ENCODE measurements around the gene PNPLA8.
"Not testable (repeated sequence)": the region's sequence is repeated elsewhere in the genome, so short reads cannot be mapped to it uniquely, and the experiment has no call there.

The PNPLA8 gene

GRCh38 chr7:108525985-108526767 lies at the start of gene PNPLA8:
PNPLA8 (minus strand) TSS chr7:108526135; CDS start chr7:108515491, 10,644 bp downstream.
- DNase-seq (ENCODE audit: low spot score), result peak; percentile 100

- no peak for DNase-seq (ENCODE audit: low spot score)
Measured at GRCh38 chr7:108575156-108575555, 49.2 kb upstream of the PNPLA8 start.

GRCh38 chr7:108572480-108572879 lies 46.5 kb upstream of the PNPLA8 start:
- no peak for DNase-seq (ENCODE audit: low spot score)

GRCh38 chr7:108570146-108570755 lies 44.3 kb upstream of the PNPLA8 start:
- peak; percentile 85 for DNase-seq (ENCODE audit: low spot score)

- peak; percentile 100 for DNase-seq (ENCODE audit: low spot score)
Measured at GRCh38 chr7:108569381-108570145, 43.6 kb upstream of the PNPLA8 start, which contains the start of the genes DNAJB9 and THAP5. DNAJB9 (plus strand) TSS chr7:108569874; CDS start chr7:108571727, 1,853 bp downstream. THAP5 (minus strand) TSS chr7:108569706; CDS start chr7:108569569, 137 bp downstream.

- DNase-seq (ENCODE audit: low spot score), result no peak
Measured at GRCh38 chr7:108568801-108569380, 43.0 kb upstream of the PNPLA8 start.

GRCh38 chr7:108565987-108566386 lies 40.1 kb upstream of the PNPLA8 start:
- DNase-seq (ENCODE audit: low spot score), result no peak

GRCh38 chr7:108561047-108561619 lies 35.2 kb upstream of the PNPLA8 start:
- DNase-seq (ENCODE audit: low spot score), result no peak

GRCh38 chr7:108559253-108559652 lies 33.3 kb upstream of the PNPLA8 start:
- no peak for DNase-seq (ENCODE audit: low spot score)

GRCh38 chr7:108557617-108558016 lies 31.7 kb upstream of the PNPLA8 start:
- no peak for DNase-seq (ENCODE audit: low spot score)

- no peak for DNase-seq (ENCODE audit: low spot score)
Measured at GRCh38 chr7:108557191-108557590, 31.3 kb upstream of the PNPLA8 start.

GRCh38 chr7:108556665-108557064 lies 30.7 kb upstream of the PNPLA8 start:
- not testable (repeated sequence) for DNase-seq (ENCODE audit: low spot score)

- not testable (repeated sequence) for DNase-seq (ENCODE audit: low spot score)
Measured at GRCh38 chr7:108548141-108548896, 22.4 kb upstream of the PNPLA8 start.

- no peak for DNase-seq (ENCODE audit: low spot score)
Measured at GRCh38 chr7:108541478-108541877, 15.5 kb upstream of the PNPLA8 start.

- not testable (repeated sequence) for DNase-seq (ENCODE audit: low spot score)
Measured at GRCh38 chr7:108538685-108539084, 12.8 kb upstream of the PNPLA8 start.

- DNase-seq (ENCODE audit: low spot score), result not testable (repeated sequence)
Measured at GRCh38 chr7:108538236-108538635, 12.3 kb upstream of the PNPLA8 start.

GRCh38 chr7:108537229-108537628 lies 11.3 kb upstream of the PNPLA8 start:
- DNase-seq (ENCODE audit: low spot score), result no peak

GRCh38 chr7:108535744-108536143 lies 9.8 kb upstream of the PNPLA8 start:
- no peak for DNase-seq (ENCODE audit: low spot score)

GRCh38 chr7:108535257-108535656 lies 9.3 kb upstream of the PNPLA8 start:
- DNase-seq (ENCODE audit: low spot score), result no peak

GRCh38 chr7:108533712-108534111 lies 7.8 kb upstream of the PNPLA8 start:
- no peak for DNase-seq (ENCODE audit: low spot score)

- no peak for DNase-seq (ENCODE audit: low spot score)
Measured at GRCh38 chr7:108529341-108529740, 3.4 kb upstream of the PNPLA8 start.
